Panc1 (cell line): ENCODE results near the gene HIKESHI.
"Not testable (repeated sequence)": the region's sequence is repeated elsewhere in the genome, so short reads cannot be mapped to it uniquely, and the experiment has no call there.

ENCODE experiments used
- CTCF ChIP-seq: fragments of 450-650 bp; IDR thresholded peaks from 2 replicates; pipeline ENCODE4 v1.5.1; 2017; ENCODE audit warnings: mild to moderate bottlenecking
- POLR2AphosphoS5 ChIP-seq: IDR thresholded peaks from 2 replicates; pipeline ENCODE4 v1.6.1; 2012; ENCODE audit warnings: mild to moderate bottlenecking, low read depth, low read length, moderate library complexity
- REST ChIP-seq, 2 experiments: IDR thresholded peaks; 2 replicates each; pipeline ENCODE4 v1.6.1; 2011 to 2012; ENCODE audit warnings: low read depth in 2 of 2, control low read depth in 1 of 2, low read length in 1 of 2, mild to moderate bottlenecking in 1 of 2, moderate library complexity in 1 of 2; ENCODE audit not compliant: insufficient read depth in 1 of 2
- SIN3A ChIP-seq: IDR thresholded peaks from 2 replicates; pipeline ENCODE4 v1.6.1; 2012; ENCODE audit warnings: low read depth, mild to moderate bottlenecking, low read length, moderate library complexity, borderline replicate concordance; ENCODE audit not compliant: insufficient read depth
- TCF7L2 ChIP-seq: IDR thresholded peaks from 2 replicates; pipeline ENCODE4 v1.6.1; 2011; ENCODE audit warnings: mild to moderate bottlenecking, low read depth, low read length, inconsistent platforms

GRCh38 chr11:86289508-86290280, 12.3 kb upstream of the HIKESHI start:
- TF ChIP-seq CTCF; POLR2AphosphoS5; REST (IDR thresholded peaks at IDR 0.05; ENCODE audit: insufficient read depth in 1 of 2, low read depth in 2 of 2, low read length in 1 of 2); SIN3A; TCF7L2: not testable (repeated sequence)
